IPS-11a (cell line): Measurements from ENCODE around the gene ACLY.
"Not testable (repeated sequence)": the region's sequence is repeated elsewhere in the genome, so short reads cannot be mapped to it uniquely, and the experiment has no call there.

Source experiments
- H3K4me3 ChIP-seq: one replicate; pipeline ENCODE4 v1.5.1; 2013; ENCODE audit warnings: low read depth, low read length, control low read depth

The ACLY gene

GRCh38 chr17:41874293-41874670 lies 44.5 kb downstream of the ACLY start:
- not testable (repeated sequence) for H3K4me3 ChIP-seq

- H3K4me3 ChIP-seq, result no peak overlapping the region
Observed at GRCh38 chr17:41873559-41874292, 45.0 kb downstream of the ACLY start.

DNA sequence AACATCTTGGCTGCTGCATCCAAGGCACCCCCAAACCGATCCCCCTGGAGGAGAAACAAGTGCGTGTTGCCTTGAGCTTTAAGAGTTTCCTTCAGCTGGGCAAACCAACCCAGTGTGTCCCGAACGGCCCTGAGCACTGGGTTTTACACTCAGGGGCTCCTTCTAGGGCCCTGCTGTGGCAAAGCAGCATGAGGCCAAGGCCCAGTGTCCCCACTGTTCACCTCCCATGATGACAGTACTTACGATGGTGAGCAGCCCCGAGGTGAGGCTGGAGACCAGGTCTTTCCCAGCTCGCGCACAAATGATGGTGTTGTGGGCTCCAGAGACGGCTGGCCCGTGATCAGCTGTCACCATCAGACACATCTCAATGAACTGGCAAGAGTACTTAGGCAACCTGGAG lies 47.0 kb downstream of the ACLY start:
- H3K4me3 ChIP-seq, result no peak overlapping the region

GRCh38 chr17:41870627-41871026 lies 48.1 kb downstream of the ACLY start:
- H3K4me3 ChIP-seq, result no peak overlapping the region

DNA sequence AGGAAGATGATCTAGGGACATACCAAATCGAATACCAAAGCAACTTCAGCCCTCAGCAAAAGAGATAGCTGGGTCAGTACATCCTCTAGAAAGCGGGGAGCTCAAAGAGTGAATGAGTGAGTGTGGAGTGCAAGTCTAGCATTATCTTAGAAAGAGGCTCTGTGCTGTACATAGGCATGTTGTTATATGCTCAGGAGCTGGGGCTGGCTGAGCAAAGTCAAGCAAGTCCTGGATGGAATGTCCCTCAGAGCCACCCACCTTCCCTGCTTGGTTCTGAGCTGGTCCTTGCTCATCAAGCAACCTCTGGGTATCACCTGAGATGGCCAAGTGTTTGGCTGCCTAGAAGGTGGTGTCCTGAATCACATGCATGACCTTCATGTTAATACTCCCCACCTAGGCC lies 48.7 kb downstream of the ACLY start:
- no peak overlapping the region for H3K4me3 ChIP-seq

- H3K4me3 ChIP-seq, result no peak overlapping the region
Observed at GRCh38 chr17:41869426-41869825, 49.3 kb downstream of the ACLY start.

DNA sequence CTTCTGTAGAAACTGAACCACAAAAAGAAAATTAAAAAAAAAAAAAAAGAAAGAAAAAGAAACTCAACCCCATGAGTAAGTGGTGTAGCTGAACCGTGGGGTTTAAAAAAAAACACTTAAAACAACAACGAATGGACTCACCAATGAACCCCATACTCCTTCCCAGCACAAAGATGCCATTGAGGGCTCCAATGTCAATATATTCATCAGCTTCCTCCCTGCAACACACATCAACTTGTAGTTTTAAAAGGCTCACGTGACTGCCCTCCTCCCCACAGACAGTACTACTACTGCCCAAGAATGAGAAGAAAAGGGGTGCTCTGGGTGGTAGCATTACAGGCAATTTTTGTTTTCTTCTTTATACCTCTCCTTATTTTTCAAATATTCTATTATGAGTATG lies 50.2 kb downstream of the ACLY start:
- H3K4me3 ChIP-seq, result no peak overlapping the region

GRCh38 chr17:41865596-41865893 lies 53.2 kb downstream of the ACLY start:
- peak overlapping the region; percentile 18 for H3K4me3 ChIP-seq

DNA sequence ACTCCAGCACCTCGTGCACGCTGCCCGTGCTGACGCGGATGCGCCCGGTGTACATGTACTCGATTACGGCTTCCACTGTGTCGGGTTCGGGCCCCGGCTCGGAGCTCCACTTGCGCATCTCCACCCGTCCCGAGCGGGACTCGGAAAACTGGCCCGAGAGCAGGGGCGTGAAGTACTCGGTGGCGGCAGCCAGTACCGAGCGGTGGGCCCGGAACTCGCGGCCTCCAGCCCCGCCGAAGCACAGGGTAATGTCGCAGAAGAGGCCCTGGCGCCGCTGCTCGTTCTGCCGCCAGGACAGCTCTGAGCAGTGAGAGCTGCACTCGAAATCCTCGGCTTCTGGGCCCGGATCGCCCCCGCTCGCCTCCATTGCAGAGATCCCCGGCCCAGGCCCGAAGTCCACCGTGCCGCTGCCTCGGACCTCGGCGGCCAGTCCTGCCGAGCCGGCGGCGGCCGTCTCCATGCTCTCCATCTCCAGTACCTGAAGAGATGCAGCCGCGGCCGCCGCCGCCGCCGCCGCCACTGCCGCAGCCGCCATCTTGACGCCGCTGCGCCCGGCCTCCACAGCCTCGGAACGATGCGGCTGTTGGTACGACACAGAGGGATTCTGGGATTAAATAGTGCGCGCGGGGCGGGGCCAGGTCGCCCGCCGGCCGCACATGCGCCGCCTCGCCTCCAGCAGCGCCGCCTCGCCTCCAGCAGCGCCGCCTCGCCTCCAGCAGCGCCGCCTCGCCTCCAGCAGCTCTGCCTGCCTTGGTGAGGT lies 53.7 kb downstream of the ACLY start, which contains the start of gene KLHL11:
Gene KLHL11 (minus strand): TSS at position 588 of the 760 bp plus-strand sequence. CDS start 53 bp downstream, at position 535.
- H3K4me3 ChIP-seq, result peak within 1 kb of the TSS; percentile 94

- H3K4me3 ChIP-seq, result peak overlapping the region; percentile 94
Observed at GRCh38 chr17:41864498-41864835, 54.3 kb downstream of the ACLY start.

DNA sequence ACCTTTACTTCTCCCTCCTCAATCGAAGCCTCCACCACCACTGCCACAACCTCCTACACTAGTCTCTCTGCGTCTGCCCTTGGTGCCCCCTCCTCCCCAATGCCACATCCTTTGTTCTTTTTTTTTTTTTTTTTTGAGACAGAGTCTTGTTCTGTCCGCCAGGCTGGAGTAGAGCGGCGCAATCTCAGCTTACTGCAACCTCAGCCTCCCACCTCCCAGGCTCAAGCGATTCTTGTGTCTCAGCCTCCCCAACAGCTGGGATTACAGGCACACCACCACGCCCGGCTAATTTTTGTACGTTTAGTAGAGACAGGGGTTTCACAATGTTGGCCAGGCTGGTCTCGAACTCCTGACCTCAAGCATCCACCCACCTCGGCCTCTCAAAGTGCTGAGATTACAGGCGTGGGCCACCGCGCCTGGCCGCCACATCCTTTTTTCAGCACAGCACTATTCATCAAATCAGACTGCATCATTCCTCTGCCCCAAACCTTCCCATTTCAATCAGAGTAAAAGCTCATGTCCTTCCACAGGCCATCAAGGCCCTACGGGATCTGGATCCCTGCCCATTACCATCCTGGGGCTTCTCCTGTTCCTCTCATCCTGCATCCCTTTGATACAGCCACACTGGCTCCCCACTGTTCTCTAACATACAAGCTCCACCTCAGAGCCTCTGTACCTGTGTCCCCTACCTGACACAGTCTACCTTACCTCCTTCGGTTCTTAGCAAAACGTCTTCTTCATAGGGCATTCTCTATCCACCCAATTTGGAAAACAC lies 55.5 kb downstream of the ACLY start:
- H3K4me3 ChIP-seq, result no peak overlapping the region

- H3K4me3 ChIP-seq, result no peak overlapping the region
Observed at GRCh38 chr17:41860254-41860931, 58.4 kb downstream of the ACLY start.

DNA sequence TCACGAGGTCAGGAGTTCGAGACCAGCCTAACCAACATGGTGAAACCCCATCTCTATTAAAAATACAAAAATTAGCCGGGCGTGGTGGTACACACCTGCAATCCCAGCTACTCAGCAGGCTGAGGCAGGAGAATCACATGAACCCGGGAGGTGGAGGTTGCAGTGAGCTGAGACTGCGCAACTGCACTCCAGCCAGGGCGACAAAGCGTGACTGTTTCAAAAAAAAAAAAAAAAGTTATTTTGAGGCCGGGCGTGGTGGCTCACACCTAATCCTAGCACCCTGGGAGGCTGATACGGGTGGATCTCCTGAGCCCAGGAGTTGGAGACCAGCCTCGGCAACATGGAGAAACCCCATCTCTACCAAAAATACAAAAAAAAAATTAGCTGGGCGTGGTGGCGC lies 67.4 kb downstream of the ACLY start:
- H3K4me3 ChIP-seq, result not testable (repeated sequence)

- H3K4me3 ChIP-seq, result no peak overlapping the region
Observed at GRCh38 chr17:41849251-41849990, 69.3 kb downstream of the ACLY start.

DNA sequence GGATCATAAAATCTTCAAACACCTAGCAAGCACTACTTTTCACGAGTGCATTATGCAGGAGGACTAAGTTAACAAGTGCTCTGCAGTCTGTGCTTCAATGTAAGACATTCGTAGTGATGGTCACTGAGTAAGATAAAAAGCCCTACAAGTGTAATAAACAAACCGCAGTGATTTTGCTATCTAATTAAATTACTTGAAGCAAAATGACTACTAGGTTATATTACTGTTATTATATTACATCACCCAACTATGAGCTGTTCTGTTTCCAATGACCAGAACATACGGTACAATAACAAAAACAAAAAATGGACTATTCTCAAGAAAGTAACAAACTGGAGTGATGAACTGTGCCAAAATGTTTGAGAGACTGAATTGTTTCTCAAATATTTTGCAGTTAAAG lies 70.0 kb downstream of the ACLY start:
- no peak overlapping the region for H3K4me3 ChIP-seq

- no peak overlapping the region for H3K4me3 ChIP-seq
Observed at GRCh38 chr17:41844971-41845370, 73.8 kb downstream of the ACLY start.

DNA sequence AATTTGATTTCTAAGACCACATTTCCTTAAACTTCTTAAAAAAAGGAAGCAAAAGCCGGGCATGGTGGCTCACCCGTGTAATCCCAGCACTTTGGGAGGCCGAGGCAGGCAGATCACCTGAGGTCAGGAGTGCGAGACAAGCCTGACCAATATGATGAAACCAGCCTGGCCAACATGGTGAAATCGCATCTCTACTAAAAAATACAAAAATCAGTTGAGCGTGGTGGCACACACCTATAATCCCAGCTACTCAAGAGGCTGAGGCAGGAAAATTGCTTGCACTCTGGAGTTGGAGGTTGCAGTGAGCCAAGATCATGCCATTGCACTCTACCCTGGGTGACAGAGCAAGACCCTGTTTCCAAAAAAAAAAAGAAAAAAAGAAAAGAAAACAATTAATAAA lies 78.0 kb downstream of the ACLY start:
- H3K4me3 ChIP-seq, result not testable (repeated sequence)

DNA sequence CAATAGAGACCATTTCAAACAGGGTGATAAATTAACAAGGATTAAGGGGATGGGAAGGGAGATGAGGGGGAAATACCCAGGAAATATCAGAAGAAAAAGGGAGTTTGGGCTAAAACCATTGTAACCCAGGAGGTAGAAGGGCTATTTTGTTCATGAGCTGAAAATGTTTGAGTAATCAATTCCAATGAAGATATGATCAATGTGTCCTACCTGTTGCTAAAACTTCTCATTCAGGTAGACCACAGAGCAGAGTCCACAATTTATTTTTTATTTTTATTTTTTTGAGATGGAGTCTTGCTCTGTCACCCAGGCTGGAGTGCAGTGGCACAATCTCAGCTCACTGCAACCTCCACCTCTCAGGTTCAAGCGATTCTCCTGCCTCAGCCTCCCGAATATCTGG lies 79.3 kb downstream of the ACLY start:
- H3K4me3 ChIP-seq, result not testable (repeated sequence)

DNA sequence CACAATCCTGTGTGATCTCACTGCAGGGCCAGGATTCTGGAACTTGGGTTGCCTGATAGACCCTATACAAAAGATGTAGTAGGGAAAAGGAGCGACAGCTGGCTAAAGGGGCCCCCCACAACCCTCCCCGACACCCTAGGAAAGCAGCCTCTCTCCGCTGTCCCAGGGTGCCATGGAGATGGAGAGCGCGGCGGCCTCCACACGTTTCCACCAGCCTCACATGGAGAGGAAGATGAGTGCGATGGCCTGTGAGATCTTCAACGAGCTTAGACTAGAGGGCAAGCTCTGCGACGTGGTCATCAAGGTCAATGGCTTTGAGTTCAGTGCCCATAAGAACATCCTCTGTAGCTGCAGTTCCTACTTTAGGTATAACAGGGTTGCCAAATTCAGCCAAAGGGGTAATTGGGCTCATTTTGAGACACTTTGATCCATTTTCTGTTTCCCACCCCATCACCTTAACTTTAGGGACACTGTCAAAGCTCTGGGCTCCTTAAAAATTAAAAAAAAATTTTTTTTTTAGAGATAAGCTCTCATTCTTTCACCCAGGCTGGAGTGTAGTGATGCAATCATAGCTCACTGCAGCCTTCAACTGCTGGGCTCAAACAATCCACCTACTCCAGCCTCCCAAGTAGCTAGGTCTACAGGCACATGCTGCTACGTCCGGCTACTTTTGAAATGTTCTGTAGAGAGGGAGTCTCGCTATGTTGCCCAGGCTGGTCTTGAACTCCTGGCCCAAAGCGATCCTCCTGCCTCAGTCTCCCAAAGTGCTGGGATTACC lies 80.8 kb downstream of the ACLY start, which contains the start of gene KLHL10:
Gene KLHL10 (plus strand): TSS at position 65 of the 778 bp plus-strand sequence. CDS start 108 bp downstream, at position 173.
- H3K4me3 ChIP-seq, result no peak within 1 kb of the TSS
